Hair follicle dermal papilla cell (primary cell): ENCODE results near the gene PCDHB12. TPM values are rescaled to one million over a fixed set of nuclear protein-coding genes. Genes with fewer than 3 reads are reported as not detected.

ENCODE experiments used
- total RNA-seq: library from RNA; depleted of rRNA; stranded (reverse); fragments of >200 nt; gene quantifications from 2 replicates; pipeline ENCODE4 v1.2.3, GENCODE V29; 2012

Gene PCDHB12
- 0.32 and 0.97 TPM in 2 replicates for total RNA-seq

DNA sequence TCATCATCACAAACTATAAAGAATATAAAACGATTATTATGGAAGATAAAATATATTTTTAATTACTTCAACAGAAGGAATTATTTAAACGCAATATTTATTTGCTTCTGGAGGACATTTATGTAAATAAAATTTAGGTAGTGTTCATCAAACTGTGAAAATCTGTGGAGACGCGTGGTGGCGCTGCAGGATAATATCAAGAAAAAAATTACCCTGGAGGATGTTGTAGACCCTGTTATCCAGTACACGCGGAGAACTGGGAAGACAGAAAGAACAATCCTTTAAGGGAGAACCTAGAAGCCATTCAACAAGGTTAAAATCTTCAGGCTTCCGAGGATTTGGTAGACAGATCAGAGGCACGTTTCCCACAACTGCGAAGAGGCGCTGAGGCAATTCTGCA is at the start of gene PCDHB12:
TSS of gene PCDHB12 (plus strand) at position 242 of the 400 bp plus-strand sequence. CDS start 189 bp downstream, outside the sequence.

DNA sequence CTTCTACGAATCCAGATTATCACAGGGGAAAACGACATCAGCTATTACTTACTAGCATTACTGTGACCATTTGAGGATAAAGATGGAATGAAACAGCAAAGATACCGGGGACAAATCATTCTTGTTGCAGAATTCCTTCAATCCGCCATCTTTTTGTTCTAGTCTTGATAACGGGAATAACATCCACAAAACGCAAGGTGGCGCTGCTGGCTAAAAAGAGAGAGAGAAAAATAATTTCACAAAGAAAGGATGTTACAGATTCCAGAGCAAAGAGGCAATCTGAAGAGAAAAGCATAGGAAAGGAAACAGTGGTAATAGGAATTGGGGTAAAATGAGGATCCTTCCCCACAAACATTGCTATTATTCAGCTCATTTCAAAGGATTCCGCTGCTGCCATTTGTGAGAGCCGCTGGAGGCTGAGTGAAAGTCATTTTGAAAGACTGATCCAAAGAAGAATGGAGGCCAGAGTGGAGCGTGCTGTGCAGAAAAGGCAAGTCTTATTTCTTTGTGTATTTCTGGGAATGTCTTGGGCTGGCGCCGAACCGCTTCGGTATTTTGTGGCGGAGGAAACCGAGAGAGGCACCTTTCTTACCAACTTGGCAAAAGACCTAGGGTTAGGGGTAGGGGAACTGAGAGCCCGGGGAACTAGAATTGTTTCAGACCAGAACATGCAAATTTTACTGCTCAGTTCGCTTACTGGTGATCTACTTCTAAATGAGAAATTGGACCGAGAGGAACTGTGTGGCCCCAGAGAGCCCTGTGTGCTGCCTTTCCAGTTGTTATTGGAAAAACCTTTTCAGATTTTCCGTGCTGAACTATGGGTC is 35.9 kb upstream of the PCDHB12 start, which contains the start of gene PCDHB7:
TSS of gene PCDHB7 (plus strand) at position 264 of the 824 bp plus-strand sequence. CDS start at position 456, 192 bp downstream.

DNA sequence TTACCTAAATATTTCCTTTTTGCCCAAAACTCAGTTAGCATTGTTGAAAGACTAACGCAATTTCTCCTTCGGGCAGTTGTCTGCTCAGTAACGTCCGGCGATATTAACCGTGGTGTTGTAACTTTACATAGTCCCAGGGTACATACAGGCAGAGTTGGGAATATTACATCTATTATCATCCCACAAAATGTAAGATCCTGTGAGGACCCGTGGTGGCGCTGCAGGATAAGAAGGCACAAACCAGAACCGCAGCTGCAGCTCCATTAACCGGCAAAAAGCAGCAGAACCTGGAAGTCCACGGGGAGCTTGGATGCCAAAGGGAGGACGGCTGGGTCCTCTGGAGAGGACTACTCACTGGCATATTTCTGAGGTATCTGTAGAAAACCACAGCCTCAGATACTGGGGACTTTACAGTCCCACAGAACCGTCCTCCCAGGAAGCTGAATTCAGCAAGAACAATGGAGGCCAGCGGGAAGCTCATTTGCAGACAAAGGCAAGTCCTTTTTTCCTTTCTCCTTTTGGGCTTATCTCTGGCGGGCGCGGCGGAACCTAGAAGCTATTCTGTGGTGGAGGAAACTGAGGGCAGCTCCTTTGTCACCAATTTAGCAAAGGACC is 30.8 kb upstream of the PCDHB12 start, which contains the start of gene PCDHB8:
TSS of gene PCDHB8 (plus strand) at position 214 of the 615 bp plus-strand sequence. CDS start at position 459, 245 bp downstream.

DNA sequence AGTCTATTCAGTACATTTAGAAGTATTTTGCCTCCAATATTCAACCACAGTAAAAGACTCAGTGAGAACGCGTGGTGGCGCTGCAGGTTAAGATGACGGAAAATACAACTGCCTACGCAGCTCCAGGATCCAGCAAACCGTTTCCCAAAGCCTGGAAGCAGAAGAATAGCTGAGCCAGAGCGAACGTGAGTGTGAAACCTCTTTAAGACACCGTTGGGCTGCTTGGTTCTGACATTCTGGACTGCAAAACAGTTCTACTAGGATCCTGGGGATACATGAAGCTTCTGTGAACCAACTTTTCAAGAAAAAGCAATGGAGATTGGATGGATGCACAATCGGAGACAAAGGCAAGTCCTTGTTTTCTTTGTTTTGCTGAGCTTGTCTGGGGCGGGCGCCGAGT is 26.3 kb upstream of the PCDHB12 start, which contains the start of gene PCDHB16:
TSS of gene PCDHB16 (plus strand) at position 140 of the 400 bp plus-strand sequence. CDS start at position 313, 173 bp downstream.

GRCh38 chr5:141186897-141187512 is 21.5 kb upstream of the PCDHB12 start, which contains the start of gene PCDHB9:
TSS of gene PCDHB9 (plus strand) at chr5:141187161. CDS start at chr5:141187319, 158 bp downstream.

DNA sequence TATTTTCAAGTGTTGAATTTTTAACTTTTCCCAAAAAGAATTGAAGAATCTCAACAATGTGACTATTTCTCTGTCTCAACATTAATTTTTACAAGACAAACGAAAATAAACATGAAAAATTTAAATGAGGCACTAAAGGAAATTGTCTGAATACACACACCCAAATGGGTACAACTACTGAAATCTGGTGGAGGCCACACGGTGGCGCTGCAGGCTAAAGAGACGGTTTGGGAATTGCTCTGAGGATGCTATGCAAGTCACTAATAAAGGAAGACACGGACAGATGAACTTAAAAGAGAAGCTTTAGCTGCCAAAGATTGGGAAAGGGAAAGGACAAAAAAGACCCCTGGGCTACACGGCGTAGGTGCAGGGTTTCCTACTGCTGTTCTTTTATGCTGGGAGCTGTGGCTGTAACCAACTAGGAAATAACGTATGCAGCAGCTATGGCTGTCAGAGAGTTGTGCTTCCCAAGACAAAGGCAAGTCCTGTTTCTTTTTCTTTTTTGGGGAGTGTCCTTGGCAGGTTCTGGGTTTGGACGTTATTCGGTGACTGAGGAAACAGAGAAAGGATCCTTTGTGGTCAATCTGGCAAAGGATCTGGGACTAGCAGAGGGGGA is 16.3 kb upstream of the PCDHB12 start, which contains the start of gene PCDHB10:
TSS of gene PCDHB10 (plus strand) at position 244 of the 616 bp plus-strand sequence. CDS start at position 444, 200 bp downstream.

GRCh38 chr5:141199359-141200235 is 8.9 kb upstream of the PCDHB12 start, which contains the start of gene PCDHB11:
TSS of gene PCDHB11 (plus strand) at chr5:141199627. CDS start at chr5:141199775, 148 bp downstream.

DNA sequence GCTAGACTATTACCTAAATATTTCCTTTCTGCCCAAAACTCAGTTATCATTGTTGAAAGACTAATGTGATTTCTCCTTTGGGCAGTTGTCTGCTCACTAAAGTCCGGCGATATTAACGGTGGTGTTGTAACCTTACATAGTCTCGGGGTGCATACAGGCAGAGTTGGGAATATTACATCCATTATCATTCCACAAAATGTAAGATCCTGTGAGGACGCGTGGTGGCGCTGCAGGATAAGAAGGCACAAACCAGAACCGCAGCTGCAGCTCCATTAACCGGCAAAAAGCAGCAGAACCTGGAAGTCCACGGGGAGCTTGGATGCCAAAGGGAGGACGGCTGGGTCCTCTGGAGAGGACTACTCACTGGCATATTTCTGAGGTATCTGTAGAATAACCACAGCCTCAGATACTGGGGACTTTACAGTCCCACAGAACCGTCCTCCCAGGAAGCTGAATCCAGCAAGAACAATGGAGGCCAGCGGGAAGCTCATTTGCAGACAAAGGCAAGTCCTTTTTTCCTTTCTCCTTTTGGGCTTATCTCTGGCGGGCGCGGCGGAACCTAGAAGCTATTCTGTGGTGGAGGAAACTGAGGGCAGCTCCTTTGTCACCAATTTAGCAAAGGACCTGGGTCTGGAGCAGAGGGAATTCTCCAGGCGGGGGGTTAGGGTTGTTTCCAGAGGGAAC is 5.3 kb downstream of the PCDHB12 start, which contains the start of gene PCDHB13:
TSS of gene PCDHB13 (plus strand) at position 264 of the 684 bp plus-strand sequence. CDS start at position 469, 205 bp downstream.

DNA sequence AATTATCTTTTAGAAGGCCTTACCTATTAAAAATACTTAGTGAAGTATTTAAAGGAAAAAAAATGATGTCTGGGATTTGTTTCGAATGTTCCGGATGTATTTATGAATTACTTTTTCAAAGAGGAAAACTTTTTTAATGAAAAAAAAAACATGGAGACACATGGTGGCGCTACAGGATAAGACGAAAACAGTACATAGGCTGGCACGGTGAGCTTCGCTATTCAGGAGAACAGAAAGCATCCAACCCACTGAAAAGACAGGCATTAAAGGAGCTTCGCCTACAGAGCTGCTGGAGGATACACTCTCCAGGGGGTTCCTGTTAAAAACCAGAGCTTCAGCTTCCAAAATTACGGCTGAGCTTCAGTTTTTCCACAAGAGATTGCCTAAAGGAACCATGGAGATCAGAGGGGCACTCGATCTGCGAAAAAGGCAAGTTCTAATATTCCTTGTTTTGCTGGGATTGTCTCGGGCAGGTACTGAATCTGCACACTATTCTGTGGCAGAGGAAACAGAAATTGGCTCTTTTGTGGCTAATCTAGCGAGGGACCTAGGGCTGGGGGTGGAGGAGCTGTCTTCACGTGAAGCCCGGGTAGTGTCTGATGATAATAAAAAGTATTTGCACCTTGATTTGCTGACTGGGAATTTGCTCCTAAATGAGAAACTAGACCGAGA is 14.7 kb downstream of the PCDHB12 start, which contains the start of gene PCDHB14:
TSS of gene PCDHB14 (plus strand) at position 232 of the 672 bp plus-strand sequence. CDS start at position 395, 163 bp downstream.

DNA sequence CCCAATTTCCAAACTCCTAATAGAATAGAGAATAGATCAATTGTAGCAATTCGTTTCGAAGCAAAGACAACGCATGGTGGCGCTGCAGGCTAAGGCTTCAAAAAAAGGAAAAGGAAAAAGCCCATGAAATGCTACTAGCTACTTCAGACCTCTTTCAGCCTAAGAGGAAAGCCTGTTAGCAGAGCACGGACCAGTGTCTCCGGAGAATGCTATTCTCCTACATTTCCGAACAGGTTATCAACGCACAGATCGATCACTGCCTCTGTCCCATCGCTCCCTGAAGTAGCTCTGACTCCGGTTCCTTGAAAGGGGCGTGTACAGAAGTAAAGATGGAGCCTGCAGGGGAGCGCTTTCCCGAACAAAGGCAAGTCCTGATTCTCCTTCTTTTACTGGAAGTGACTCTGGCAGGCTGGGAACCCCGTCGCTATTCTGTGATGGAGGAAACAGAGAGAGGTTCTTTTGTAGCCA is 36.8 kb downstream of the PCDHB12 start, which contains the start of gene PCDHB15:
TSS of gene PCDHB15 (plus strand) at position 146 of the 468 bp plus-strand sequence. CDS start at position 330, 184 bp downstream.

Other genes starting within 250 kb of the PCDHB12 start
- gene PCDHAC2, start 242.2 kb upstream of the PCDHB12 start, total RNA-seq: 0.73 and 1.8 TPM in 2 replicates
- gene PCDHB1, start 157.3 kb upstream of the PCDHB12 start, total RNA-seq: not detected in 2 replicates
- gene PCDHB2, start 114.1 kb upstream of the PCDHB12 start, total RNA-seq: 6.8 and 7.0 TPM in 2 replicates
- gene PCDHB3, start 108.2 kb upstream of the PCDHB12 start, total RNA-seq: 1.2 and 1.8 TPM in 2 replicates
- 0.49 TPM in 2 replicates for gene PCDHB4, start 86.9 kb upstream of the PCDHB12 start, total RNA-seq
- gene PCDHB5, start 73.5 kb upstream of the PCDHB12 start, total RNA-seq: 1.1 and 1.2 TPM in 2 replicates
- gene PCDHB6, start 58.7 kb upstream of the PCDHB12 start, total RNA-seq: 0.49 and 0.73 TPM in 2 replicates
- gene PCDHB7, start 36.1 kb upstream of the PCDHB12 start, total RNA-seq: 1.1 and 2.1 TPM in 2 replicates
- 1.2 and 1.5 TPM in 2 replicates for gene PCDHB8, start 30.9 kb upstream of the PCDHB12 start, total RNA-seq
- gene PCDHB16, start 26.3 kb upstream of the PCDHB12 start, total RNA-seq: 0.81 and 1.8 TPM in 2 replicates
- gene PCDHB9, start 21.6 kb upstream of the PCDHB12 start, total RNA-seq: 0.97 and 2.2 TPM in 2 replicates
- gene PCDHB10, start 16.4 kb upstream of the PCDHB12 start, total RNA-seq: 0.81 and 0.97 TPM in 2 replicates
- 0.73 and 0.81 TPM in 2 replicates for gene PCDHB11, start 9.1 kb upstream of the PCDHB12 start, total RNA-seq
- 1.2 and 1.3 TPM in 2 replicates for gene PCDHB13, start 5.2 kb downstream of the PCDHB12 start, total RNA-seq
- gene PCDHB14, start 14.6 kb downstream of the PCDHB12 start, total RNA-seq: 0.61 and 1.3 TPM in 2 replicates
- 0.24 and 0.32 TPM in 2 replicates for gene PCDHB15, start 36.7 kb downstream of the PCDHB12 start, total RNA-seq
- gene SLC25A2, start 95.3 kb downstream of the PCDHB12 start, total RNA-seq: 1.3 and 1.9 TPM in 2 replicates
- 66.9 and 68.6 TPM in 2 replicates for gene TAF7, start 112.1 kb downstream of the PCDHB12 start, total RNA-seq
- 1.1 and 1.6 TPM in 2 replicates for gene PCDHGA1, start 121.8 kb downstream of the PCDHB12 start, total RNA-seq
- gene PCDHGA2, start 130.0 kb downstream of the PCDHB12 start, total RNA-seq: 4.2 and 6.0 TPM in 2 replicates
- gene PCDHGA3, start 135.1 kb downstream of the PCDHB12 start, total RNA-seq: 4.9 and 5.7 TPM in 2 replicates
- gene PCDHGB1, start 141.4 kb downstream of the PCDHB12 start, total RNA-seq: 3.5 and 4.2 TPM in 2 replicates
- 7.8 and 8.9 TPM in 2 replicates for gene PCDHGA4, start 146.3 kb downstream of the PCDHB12 start, total RNA-seq
- gene PCDHGB2, start 151.3 kb downstream of the PCDHB12 start, total RNA-seq: 4.1 and 4.6 TPM in 2 replicates
- 3.2 and 4.0 TPM in 2 replicates for gene PCDHGA5, start 155.4 kb downstream of the PCDHB12 start, total RNA-seq
- 6.8 and 7.7 TPM in 2 replicates for gene PCDHGB3, start 161.5 kb downstream of the PCDHB12 start, total RNA-seq
- gene PCDHGA6, start 165.2 kb downstream of the PCDHB12 start, total RNA-seq: 6.5 and 6.8 TPM in 2 replicates
- gene PCDHGA7, start 174.0 kb downstream of the PCDHB12 start, total RNA-seq: 7.2 and 7.5 TPM in 2 replicates
- 18.0 and 23.0 TPM in 2 replicates for gene PCDHGB4, start 179.0 kb downstream of the PCDHB12 start, total RNA-seq
- gene PCDHGA8, start 183.9 kb downstream of the PCDHB12 start, total RNA-seq: 3.0 and 4.1 TPM in 2 replicates
- gene PCDHGB5, start 189.2 kb downstream of the PCDHB12 start, total RNA-seq: 28.4 and 32.7 TPM in 2 replicates
- gene PCDHGA9, start 194.1 kb downstream of the PCDHB12 start, total RNA-seq: 7.1 and 7.3 TPM in 2 replicates
- 5.0 and 6.1 TPM in 2 replicates for gene PCDHGB6, start 199.3 kb downstream of the PCDHB12 start, total RNA-seq
- 16.7 and 19.1 TPM in 2 replicates for gene PCDHGA10, start 204.3 kb downstream of the PCDHB12 start, total RNA-seq
- 20.2 and 20.3 TPM in 2 replicates for gene PCDHGB7, start 209.0 kb downstream of the PCDHB12 start, total RNA-seq
- 14.6 and 19.8 TPM in 2 replicates for gene PCDHGA11, start 212.3 kb downstream of the PCDHB12 start, total RNA-seq
- 23.6 and 37.8 TPM in 2 replicates for gene PCDHGA12, start 221.8 kb downstream of the PCDHB12 start, total RNA-seq